IPS-NIHi7 (cell line): ENCODE measurements around the gene EPM2A.
A peak's percentile ranks its signal among the peaks of the same experiment; 100 is the strongest.
"Not testable (repeated sequence)": the region's sequence is repeated elsewhere in the genome, so short reads cannot be mapped to it uniquely, and the experiment has no call there.

Experiments used
- DNase-seq: peaks from one replicate; pipeline ENCODE4 v3.0.0; 2012; ENCODE audit warnings: mixed read lengths; ENCODE audit errors: extremely low spot score

Gene EPM2A

GRCh38 chr6:145735356-145736165 lies at the start of gene EPM2A:
Gene EPM2A (minus strand): TSS chr6:145735520. CDS start chr6:145735498, 22 bp downstream.
- peak; percentile 76 for DNase-seq

DNA sequence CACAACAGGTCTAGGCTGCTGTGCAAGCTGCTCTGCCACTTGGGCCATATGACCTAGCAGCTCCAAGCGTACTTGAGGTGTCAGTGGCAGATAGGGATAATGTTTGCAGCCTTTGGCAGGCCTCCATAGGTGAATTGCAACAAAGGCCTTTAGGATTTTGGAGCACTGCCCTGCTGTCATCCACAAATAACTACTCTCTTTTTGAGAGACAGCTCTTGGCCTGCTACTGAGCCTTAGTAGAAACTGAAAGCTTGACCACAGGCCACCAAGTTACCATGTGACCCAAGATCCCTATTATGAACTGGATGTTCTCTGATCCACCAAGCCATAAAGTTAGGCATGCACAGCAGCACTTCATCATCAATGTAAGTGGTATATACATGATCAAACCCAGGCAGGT lies 49.4 kb upstream of the EPM2A start:
- DNase-seq = no peak

GRCh38 chr6:145783796-145784195 lies 48.5 kb upstream of the EPM2A start:
- DNase-seq = no peak

- no peak for DNase-seq
Measured at GRCh38 chr6:145772846-145773245, 37.5 kb upstream of the EPM2A start.

GRCh38 chr6:145765449-145765848 lies 30.1 kb upstream of the EPM2A start:
- no peak for DNase-seq

GRCh38 chr6:145763742-145764141 lies 28.4 kb upstream of the EPM2A start:
- DNase-seq = no peak

DNA sequence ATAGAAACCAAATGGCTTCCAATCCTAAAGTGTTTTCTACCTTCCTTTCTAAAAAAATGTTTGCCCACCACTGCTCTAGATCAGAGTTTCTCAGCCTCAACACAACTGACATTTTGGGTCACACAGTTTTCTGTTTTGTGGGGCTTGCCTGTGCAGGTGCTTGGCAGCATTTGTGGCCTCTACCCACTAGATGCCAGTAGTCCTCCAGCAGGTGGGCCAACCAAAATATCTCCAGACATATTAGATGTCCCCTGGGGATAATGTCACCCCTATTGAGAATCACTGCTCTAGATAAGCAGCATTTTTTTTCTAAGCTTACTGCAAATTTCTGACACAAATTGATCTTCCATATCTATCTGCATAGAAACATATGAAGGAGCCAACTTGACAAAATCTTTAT lies 26.3 kb upstream of the EPM2A start:
- no peak for DNase-seq

DNA sequence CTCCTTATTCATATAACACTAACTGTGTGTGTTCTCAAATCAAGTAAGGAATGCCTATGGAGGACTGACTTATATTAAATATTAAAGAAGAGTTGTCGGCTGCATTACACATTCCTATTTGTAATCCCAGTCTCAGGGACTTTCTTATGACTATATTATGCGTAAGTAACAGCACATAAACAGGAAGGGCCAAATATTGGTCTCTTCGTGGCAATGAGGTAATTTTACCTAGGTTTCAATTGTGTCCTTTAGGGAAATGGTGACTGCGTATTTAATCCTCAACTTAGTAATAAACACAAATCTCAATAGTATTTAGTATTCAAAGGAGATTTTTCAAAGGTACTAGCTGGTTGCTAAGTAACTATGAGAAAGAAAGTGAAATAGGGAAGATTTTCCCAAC lies 22.8 kb upstream of the EPM2A start:
- DNase-seq = no peak

DNA sequence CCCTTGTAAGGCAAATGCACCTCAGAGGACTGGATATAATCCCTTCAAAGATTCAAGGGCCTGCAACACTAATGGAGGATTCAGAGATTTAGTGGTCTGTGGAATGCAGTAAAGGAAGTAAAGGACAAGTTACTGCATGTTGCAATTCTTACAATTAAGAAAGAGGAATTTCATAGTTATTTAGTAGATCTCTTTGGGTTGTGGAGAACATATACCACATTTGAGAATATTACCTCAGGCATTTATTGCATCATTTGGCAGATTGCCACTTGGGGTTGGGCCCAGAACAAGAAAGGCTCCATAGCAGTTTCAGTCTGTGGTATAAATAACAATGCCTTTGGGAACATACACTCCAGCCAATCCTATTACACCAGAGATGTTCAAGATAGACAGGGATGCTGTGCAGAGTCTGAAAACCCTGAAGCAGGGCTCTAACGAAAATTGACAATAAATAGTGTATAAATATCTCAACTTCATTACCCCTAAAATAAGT lies 20.9 kb upstream of the EPM2A start:
- no peak for DNase-seq

GRCh38 chr6:145755682-145756081 lies 20.4 kb upstream of the EPM2A start:
- no peak for DNase-seq

DNA sequence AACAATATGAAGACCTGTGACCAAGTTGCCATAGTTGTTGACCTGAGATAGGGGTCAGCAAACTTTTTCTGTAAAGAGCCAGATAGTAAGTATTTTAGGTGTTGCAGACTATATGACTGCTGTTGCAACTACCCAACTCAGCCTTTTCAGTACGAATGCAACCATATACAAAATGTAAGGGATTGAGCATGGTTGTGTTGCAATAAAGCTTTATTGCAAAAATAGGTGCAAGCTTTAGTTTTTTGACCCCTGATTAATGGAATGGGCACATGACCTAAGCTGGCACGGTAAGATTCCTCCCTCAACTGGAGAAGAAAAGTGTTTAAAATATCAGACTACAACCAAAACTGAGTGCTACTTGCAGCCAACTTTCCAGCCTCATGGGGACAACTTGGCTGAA lies 17.3 kb upstream of the EPM2A start:
- no peak for DNase-seq

DNA sequence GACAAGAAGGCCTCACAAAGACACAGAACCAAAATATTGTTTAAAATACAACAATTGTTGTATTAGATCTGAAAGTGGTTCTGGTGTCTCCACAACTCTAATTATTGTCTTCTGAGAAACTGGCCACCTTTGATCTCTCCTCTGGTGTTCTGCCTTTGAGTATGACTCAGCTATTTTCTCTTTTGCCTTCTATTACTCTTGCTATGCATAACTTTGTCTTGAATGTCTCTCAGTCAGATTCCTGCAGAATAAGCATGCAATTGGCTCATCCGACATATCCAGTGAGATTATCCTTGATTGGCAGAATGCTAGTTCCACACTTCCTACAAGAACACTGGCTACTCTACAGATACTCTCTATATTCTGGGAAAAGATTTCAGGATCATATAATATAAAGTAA lies 14.3 kb upstream of the EPM2A start:
- no peak for DNase-seq

GRCh38 chr6:145745861-145746260 lies 10.5 kb upstream of the EPM2A start:
- DNase-seq = no peak

GRCh38 chr6:145744619-145745018 lies 9.3 kb upstream of the EPM2A start:
- DNase-seq = no peak

- no peak for DNase-seq
Measured at GRCh38 chr6:145743332-145743731, 8.0 kb upstream of the EPM2A start.

DNA sequence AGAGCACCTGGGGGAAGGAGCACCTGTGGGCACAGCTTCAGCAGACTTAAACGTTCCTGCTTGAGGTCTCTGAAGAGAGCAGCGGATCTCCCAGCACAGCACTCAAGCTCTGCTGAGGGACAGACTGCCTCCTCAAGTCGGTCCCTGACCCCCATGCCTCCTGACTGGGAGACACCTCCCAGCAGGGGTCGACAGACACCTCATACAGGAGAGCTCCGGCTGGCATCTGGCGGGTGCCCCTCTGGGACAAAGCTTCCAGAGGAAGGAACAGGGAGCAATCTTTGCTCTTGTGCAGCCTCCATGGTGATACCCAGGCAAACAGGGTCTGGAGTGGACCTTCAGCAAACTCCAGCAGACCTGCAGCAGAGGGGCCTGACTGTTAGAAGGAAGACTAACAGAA lies 7.2 kb upstream of the EPM2A start:
- DNase-seq = not testable (repeated sequence)

GRCh38 chr6:145739685-145740084 lies 4.4 kb upstream of the EPM2A start:
- not testable (repeated sequence) for DNase-seq

GRCh38 chr6:145738265-145738664 lies 2.9 kb upstream of the EPM2A start:
- DNase-seq = no peak

- no peak for DNase-seq
Measured at GRCh38 chr6:145736661-145737144, 1.4 kb upstream of the EPM2A start.

DNA sequence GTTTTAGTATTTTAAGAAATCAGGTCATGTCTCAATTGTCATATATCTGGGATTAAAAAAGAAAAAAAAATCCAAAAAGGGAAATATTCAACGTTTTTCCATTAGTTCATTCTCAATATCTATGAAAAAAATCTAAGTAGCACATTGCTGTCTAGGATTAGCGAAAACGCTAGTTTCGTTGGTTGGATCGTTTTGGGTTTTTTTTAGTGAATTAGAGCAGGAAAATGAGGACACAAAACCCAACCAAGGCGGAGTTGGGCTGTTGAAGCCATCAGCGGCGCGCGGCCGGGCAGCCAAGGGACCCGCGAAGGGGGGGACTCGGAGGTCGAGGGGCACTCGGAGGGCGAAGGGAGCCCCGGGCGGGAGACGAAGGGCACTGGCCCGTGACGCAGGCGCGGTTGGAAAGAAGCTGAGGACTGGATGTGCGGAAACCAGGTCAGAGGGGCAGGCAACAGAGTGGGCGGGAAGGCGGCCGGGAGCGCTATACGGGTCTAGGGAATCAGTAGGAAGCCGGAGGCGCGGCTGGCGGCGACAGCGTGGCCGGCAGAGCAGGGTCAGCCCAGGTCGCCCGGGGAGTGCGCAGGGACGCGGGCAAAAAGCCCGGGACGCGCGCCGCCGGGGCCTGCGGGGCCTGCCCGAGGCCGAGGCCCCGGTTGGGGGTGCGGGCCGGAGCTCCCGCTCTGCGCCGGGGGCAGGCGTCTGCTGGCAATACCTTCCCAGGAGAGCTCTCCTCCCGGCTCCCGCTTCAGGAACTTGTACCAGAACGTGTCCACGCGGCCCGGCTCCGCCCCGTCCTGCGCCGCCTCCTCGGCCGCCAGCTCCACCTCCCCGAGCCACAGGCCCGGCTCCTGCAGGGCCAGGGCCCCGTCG lies 599 bp downstream of the EPM2A start:
- peak; percentile 91 for DNase-seq

DNA sequence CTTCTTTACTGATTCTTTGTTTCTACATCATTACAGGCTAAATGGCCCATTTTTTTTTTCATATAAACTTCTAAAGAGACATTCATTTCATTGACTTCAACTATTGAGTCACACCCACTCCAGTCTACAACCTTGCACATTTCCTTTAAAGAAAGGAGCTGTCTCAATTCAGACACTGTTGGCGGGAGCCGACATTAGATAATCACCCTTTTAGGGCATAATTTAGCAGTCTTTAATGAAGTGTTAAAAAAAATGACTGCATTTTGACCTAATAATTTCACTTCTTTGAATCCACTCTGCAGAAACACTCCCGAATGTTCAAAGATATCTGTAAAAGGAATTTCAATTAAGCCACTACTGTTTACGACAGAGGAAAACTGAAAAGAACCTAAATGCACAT lies 1.5 kb downstream of the EPM2A start:
- DNase-seq = no peak

GRCh38 chr6:145733207-145733606 lies 2.1 kb downstream of the EPM2A start:
- DNase-seq = no peak

GRCh38 chr6:145731447-145731846 lies 3.9 kb downstream of the EPM2A start:
- no peak for DNase-seq
